NCI-H2227 (cell line): Measurements from ENCODE around the gene TMBIM1.
"Not testable (repeated sequence)": the region's sequence is repeated elsewhere in the genome, so short reads cannot be mapped to it uniquely, and the experiment has no call there.

Experiments
- DNase-seq: peaks from one replicate; lab custom pipeline; 2025; ENCODE audit not compliant: unreplicated experiment; lab: John Stamatoyannopoulos, UW

Gene TMBIM1

DNA sequence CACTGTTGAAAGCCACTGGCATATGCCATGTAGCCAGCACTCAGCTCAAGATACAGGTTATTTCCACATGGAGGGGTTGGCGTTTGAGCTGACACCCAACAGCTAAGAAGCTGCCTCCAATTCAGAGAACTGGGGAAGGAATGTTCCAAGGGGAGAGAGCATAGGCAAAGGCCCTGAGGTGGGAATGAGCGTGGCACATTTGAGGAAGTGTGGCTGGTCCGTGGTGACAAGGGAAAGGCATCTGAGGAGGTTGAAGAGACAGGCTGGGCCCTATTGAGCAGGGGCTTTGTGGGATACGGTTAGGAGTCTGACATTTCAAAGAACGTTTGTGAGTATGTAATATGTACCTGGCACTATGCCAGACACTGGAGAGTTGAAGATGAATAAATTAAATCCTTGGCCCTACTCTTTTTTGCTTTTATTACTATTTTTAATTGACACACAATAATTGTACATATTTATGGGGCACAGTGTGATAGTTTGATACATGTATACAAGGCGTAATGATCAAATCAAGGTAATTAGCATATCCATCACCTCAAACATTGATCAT lies 27.6 kb upstream of the TMBIM1 start:
- DNase-seq, result no peak

DNA sequence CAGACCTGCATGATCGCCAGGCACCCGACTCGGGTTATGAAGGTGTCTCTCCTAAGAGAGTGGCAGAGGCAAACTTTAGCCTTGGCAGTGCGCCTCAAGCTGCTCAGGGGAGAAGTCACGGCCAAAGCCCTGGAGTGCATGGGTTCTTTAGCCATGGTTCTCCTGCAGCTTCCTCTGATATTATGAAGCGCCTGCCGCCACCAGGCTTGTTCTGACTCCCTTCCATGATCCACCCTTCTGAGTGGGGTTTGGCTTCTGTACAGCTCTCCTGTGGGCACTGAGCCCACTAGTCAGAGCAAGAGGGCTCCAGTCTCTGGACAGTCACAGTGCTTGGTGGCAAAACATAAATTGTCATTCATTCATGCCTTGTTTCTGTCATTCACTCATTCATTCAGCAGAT lies 25.9 kb upstream of the TMBIM1 start:
- no peak for DNase-seq

DNA sequence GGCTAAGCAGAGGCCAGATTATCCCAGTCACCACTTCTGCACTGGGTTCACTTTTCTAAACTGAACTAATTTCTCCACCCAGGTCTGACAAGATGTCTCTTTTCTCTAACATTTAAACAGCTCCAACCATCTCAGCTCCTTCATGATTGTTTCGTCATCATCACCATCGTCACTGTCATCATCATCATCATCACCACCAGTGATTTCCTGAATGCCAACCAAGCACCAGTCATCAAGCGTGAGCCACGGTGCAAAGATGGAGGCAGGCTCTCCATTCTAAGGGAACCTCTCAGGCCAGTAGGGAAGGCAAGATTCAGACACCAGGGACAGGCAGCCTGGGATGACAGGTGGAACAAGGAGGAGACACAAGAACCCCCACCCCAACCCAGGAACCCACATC lies 25.5 kb upstream of the TMBIM1 start:
- no peak for DNase-seq

DNA sequence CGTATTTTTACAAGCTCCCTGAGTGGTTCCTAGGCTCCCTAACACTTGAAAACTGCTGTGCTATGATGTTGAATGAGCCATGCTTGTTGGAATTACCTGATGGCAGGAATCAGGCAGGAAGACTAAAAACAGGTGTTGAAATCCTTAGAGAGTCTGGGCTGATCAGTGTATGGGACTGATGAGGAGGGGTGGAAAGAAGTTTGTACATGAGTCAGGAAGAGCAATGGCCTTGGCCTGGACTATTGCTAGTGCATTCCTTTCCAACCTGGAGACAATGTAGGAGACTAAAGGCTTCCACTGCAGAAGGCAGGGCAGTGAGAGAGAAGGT lies 25.0 kb upstream of the TMBIM1 start:
- DNase-seq, result no peak

DNA sequence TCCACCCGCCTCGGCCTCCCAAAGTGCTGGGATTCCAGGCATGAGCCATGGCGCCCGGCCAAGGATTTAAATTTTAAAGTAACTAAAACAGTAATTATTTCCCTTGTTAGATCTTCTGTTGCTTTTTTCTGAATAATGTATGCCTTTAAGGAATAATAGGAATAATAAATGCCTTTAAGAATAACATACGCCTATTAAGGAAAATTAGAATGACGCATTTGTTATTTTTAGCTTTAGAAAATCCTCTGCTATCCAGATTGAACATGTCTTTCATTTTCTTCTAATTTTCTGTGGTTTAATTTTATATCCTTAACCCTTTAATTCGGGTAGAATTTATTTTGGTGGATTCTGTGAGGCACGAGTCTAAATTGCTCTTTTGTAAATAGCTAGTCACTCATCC lies 23.1 kb upstream of the TMBIM1 start:
- no peak for DNase-seq

DNA sequence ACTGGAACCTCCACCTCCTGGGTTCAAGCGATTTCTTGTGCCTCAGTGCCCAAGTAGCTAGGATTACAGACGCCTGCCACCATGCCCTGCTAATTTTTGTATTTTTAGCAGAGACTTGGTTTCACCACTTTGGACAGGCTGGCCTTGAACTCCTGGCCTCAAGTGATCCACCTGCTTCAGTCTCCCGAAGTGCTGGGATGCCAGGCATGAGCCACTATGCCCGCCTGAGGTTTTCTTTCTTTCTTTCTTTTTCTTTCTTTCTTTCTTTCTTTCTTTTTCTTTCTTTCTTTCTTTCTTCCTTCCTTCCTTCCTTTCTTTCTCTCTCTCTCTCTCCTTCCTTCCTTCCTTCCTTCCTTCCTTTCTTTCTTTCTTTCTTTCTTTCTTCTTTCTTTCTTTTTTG lies 22.5 kb upstream of the TMBIM1 start:
- DNase-seq, result not testable (repeated sequence)

DNA sequence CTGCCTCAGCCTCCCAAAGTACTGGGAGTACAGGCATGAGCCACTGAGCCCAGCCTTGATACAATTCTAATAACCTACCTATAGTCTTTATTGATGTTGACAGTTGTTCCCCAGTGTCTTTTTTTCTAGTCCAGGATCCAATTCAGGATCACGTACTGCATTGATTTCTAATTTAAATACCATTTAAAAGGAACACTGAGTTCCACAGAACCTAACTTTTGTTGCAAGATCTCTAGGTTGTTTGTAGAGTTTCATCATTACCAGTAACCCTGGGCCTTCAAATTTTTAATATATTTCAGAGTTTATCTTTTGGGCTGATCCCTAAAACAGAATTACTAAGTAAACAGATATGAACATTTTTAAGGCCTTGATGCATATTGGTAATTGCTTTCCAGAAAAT lies 21.1 kb upstream of the TMBIM1 start:
- no peak for DNase-seq

DNA sequence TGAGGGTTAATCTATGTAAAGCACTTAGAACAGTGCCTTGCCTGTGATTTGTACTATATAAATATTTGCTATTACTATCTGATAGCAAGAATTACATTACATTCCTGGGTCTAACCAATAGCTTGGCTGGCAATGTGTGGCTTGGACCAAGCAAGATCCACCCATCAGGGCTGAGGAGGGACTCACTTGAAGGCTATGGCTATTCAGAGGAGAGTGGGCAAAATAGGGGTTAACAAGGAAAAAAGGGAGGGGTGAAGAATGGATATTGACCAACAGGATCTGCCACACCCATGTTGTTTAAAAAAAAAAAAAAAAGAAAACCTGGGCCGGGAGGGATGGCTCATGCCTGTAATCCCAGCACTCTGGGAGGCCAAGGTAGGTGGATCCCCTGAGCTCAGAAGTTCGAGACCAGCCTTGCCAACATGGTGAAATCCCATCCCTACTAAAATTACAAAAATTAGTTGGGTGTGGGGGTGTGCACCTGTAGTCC lies 20.0 kb upstream of the TMBIM1 start:
- no peak for DNase-seq

DNA sequence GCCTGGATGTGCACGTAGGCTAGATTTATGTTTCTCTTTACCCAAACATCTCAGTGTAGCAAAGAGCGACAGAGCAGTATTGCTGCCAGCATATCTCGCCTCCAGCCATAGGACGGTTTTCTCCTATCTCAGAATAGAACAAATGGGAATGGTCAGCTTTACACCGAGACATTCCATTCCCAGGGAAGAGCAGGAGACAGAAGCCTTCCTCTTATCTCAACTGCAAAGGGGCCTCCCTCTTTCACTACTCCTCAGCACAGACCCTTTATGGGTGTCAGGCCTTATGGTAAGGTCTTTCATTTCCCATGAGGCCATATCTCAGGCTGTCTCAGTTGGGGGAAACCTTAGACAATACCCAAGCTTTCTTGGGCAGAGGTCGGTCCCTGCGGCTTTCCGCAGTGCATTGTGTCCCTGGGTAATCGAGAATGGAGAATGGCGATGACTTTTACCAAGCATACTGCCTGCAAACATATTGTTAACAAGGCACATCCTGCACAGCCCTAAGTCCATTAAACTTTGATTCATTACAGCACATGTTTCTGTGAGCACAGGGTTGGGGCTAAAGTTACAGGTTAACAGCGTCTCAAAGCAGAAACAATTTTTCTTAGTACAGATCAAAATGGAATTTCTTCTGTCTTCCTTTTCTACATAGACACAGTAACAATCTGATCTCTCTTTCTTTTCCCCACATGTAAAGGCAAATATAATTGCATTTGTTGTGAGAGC lies 19.4 kb upstream of the TMBIM1 start:
- not testable (repeated sequence) for DNase-seq

DNA sequence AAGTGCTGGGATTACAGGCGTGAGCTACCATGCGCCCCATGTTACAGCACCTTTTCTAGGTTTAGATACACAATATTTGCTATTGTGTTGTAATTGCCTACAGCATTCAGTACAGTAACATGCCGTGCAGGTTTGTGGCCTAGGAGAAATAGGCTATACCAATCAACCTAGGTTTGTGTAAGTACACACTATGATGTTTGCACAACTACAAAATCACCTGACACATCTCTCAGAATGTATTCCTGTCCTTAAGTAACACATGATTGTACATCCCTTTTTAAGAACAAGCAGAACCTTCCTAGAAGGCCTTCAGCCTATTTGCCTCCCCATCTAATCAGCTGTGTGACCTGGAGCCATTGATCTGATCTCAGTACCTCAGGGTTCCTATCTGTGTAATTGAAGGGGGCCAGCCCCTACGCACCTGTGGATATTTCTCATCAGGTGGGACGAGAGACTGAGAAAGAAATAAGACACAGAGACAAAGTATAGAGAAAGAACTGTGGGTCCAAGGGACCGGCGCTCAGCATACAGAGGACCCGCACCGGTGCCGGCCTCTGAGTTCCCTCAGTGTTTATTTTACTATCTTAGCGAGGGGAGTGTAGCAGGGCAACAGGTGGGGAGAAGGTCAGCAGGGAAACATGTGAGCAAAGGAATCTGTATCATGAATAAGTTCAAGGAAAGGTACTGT lies 18.7 kb upstream of the TMBIM1 start:
- no peak for DNase-seq

DNA sequence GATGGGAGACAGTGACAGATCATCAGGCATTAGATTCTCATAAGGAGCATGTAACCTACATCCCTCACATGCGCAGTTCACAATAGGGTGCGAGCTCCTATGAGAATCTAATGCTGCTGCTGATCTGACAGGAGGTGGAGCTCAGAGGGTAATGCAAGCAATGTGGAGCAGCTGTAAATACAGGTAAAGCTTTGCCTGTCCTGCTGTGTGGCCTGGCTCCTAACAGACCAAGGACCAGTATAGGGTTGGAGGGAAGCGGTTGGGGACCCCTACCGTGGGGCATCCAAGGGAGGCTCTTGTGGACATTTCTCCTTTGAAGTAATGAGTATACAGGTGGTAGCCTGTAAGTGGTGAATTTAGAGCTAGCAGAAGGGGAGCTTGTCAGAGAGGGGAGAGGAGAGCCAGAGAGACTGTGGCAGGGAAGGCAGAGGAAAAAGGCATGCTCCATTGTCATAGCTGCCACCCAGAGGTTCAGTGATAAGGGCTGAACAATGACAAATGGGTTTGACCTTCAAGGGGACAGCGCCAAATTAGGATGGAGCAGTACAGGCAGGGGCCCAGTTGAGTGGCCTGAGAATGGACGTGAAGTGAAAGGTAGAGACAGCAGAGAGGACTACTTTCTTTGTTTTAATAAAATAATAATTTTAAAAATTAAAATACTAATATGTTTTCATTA lies 15.2 kb upstream of the TMBIM1 start:
- DNase-seq, result no peak

DNA sequence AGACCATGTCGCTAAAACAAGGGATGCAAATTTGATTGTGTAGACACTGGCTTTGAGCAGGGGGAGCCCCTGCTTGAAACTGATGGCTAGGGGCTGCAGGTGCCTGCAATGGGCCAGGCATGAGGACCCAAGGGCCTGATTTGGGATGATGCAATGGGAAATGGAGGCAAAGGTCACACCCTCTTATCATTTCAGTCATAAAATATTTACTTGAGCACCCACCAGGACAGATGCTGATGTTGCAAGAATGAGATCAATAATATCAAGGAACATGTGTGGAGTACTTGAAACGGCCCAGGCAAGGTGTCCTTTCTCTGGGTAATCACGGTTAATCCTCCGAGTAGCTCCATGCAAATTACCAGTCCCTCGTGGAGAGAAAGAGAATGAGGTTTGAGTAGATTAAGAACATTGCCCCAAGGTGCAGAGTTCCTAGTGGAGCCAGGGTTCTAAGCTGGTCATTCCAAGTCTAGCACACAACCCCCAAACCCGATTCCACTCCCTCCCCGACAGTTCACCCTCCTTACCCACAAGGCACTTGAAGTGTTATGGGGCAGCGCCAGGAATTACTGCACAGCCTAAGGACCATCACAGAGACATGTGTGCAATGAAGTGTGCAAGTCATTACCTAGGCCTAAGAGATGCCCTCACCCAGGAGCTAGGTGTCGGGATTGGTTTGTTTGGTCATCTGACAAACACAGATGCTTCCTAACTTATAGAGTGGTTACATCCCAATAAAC lies 14.0 kb upstream of the TMBIM1 start:
- no peak for DNase-seq

DNA sequence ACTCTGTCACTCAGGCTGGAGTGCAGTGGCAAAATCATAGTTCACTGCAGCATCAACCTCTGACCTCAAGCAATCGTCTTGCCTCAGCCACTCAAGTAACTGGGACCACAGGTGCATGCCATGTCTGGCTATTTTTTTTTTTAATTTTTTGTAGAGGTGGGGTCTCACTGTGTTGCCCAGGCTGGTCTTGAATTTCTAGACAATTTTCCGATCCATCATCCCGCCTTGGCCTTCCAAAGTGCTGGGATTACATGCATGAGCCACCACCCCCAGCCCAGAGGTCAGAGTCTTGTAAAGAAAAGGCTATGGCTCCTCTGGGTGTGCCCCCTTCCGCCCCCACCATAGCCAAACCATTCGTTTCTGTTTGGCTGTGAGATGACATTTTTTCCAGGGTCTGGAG lies 13.1 kb upstream of the TMBIM1 start:
- no peak for DNase-seq

DNA sequence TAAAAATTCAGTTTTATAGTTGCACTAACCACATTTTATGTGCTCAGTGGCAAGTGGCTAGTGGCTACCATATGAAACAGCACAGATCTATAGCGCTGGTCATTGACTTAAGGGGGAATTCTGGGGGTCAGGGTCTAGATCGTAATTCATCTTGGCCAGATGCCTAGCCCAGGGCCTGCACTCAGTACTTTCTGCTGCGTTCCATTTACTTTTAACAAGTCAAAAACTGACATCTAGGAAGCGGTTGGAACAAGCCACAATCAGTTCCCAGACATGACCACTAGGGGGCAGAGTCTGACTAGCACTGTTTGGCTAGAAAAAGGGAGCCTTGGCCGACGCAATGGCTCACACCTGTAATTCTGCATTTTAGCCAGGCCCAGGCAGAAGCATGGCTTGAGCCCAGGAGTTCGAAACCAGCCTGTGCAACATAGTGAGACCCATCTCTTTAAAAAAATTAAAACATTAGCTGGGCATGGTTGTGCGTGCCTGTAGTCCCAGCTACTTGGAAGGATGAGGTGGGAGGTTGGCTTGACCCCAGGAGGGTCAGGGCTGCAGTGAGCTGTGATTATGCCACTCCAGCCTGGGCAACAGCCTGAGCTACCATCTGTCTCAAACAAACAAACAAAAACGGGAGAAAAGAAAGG lies 9.0 kb upstream of the TMBIM1 start:
- peak; percentile 93 for DNase-seq

DNA sequence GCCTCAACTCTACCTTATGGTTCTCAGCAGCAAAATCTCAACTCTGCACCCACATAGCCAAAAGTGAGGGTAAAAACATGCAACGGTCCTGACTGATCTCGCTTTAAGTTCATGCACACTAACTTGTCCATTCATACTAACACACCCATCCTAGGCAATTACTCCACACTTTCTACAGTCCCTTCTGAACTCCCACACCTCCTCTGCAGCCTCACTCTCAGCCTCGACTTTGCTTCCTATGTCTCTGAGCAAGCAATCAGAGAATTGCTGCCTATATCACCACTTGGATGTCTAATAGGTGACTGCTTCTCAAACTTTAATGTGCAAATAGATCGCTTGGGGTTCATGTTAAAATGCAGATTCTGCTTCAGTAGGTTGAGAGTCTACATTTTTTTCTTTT lies 7.8 kb upstream of the TMBIM1 start:
- DNase-seq, result no peak

DNA sequence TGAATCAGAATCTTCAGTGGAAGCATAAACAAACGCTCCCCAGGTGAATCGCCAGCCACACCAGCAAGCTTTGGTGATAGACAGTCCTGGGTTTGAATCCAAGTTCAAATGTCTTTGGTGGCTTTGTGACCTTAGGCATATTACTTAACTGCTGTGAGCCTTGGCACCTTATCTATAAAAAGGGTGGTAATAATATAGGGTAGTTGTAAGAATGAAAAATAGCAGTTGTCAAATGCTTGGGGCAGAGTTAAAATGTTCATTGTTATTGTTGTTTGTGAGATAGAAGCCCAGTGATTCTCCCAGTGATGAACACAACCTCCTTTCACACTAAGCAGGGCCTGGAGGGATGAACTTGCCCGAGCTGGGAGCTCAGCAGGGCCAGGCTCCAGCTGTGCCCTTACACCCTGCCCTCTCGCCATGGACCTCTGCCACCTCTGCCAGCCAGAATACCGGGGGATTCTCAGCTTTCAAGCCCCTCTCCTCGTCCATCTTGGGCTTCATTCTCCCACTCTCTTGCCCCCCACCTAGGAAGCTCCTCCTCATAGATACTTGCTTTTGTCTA lies 6.1 kb upstream of the TMBIM1 start:
- no peak for DNase-seq

DNA sequence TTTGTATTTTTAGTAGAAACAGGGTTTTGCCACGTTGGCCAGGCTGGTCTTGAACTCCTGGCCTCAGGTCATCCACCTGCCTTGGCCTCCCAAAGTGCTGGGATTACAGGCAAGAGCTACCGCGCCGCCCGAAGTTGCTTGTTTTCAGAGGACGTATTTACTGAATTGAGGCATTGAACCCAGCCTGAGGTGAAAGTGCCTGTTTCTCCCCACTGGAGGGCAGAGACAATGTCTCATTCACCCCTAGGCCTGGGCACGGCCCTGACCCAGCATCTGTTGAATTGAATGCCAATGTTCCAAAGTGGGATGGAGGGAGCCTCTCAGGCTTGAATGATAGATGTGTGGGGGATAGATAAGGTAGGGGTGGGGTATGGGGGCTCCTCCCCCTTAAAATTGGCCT lies 4.5 kb upstream of the TMBIM1 start:
- no peak for DNase-seq

DNA sequence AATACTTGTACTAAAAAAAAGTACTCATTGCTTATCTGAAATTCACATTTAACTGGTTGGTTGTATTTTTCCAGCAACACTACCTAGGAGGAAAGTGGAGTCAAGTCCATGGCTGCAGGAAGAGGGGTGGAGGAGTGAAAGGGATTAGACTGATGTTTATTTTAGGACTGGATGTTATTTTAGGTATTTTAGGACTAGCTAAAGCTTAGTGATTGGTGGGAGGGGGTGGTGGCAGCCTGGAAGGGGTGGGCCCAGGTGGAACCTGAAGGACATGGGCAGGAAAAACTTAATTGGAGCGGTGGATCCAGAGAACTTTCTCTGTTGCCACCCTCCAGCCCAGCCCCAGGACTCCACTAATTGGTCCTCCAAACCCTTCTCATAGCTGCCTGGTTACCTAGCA lies 3.9 kb upstream of the TMBIM1 start:
- no peak for DNase-seq

DNA sequence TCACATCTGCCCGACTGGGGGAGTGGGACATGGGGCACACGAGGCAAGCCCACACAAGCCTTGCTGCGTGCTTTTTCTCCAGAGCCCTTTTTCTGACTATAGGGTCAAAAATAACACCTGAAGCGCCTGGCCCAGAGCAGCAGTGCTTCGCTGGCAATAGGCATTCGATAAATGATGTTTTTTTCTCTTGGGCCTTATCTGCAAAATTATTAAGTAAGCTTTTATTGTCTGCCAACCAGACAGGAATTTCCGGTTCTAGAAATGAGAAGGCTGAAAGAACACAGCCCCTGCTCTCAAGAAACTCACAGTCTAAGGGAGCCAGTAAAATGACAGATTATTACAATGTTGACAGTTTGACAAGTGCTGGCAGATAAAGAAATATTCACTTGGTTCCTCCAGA lies 2.7 kb upstream of the TMBIM1 start:
- DNase-seq, result no peak

DNA sequence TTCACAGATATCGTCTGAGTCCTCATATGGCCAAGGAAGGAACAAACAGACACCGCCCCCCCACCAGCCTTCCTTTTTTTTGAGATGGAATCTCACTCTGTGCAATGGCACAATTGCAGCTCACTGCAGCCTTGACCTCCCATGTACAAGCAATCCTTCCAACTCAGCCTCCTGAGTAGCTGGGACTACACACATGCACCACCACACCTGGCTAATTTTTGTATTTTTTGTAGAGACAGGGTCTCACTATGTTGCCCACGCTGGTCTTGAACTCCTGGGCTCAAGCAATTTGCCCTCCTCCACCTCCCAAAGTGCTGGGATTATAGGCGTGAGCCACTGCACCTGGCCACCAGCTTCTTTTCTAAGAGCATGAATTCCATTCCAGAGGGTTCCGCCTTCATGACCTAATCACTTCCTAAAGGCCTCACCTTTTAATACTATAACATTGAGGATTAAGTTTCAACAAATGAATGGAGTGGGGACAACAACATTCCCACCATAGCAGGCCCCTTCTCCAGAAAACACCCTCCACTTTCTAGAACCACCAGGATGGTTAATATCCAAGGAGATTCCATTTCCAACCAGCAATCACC lies 2.2 kb upstream of the TMBIM1 start:
- no peak for DNase-seq
